Suppressor macrophage treated with lipopolysaccharide for 4 hours (primary cell): ENCODE measurements around the gene IFNL1.
"Not testable (repeated sequence)": the region's sequence is repeated elsewhere in the genome, so short reads cannot be mapped to it uniquely, and the experiment has no call there.

Source experiments
- DNase-seq: peaks from one replicate; pipeline ENCODE4 v3.0.0-alpha.2; 2020

IFNL1 gene

GRCh38 chr19:39296055-39296645 lies at the start of gene IFNL1:
Gene IFNL1, plus strand, starts transcription at chr19:39296407. Its CDS starts 15 bp downstream, at chr19:39296422.
- no peak for DNase-seq

GRCh38 chr19:39246951-39247669 lies 49.1 kb upstream of the IFNL1 start:
- no peak for DNase-seq

GRCh38 chr19:39247701-39248664 lies 48.2 kb upstream of the IFNL1 start:
- no peak for DNase-seq

- DNase-seq, result no peak
Observed at GRCh38 chr19:39248806-39249205, 47.4 kb upstream of the IFNL1 start, which contains the start of gene IFNL4. Gene IFNL4, minus strand, starts transcription at chr19:39248856.

GRCh38 chr19:39251081-39251480 lies 45.1 kb upstream of the IFNL1 start:
- no peak for DNase-seq

- DNase-seq, result no peak
Observed at GRCh38 chr19:39251846-39252245, 44.4 kb upstream of the IFNL1 start.

DNA sequence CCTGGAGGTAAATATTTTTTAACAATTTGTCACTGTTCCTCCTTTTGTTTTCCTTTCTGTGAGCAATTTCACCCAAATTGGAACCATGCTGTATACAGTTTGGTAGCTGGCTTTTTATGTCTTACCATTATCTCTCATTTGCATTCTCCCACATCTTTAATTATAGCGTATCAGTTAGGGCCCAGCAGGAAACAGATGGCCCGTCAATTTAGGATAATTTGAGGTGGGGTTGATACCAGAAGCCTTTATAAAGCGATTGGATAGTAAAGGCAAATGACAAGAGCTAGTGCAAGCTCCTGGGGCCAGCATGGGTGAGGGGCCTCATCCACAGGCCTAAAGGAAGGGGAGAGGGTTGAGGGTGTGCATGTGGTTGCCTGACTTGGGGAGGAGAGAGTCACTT lies 43.7 kb upstream of the IFNL1 start:
- DNase-seq, result no peak

- no peak for DNase-seq
Observed at GRCh38 chr19:39253374-39254149, 42.6 kb upstream of the IFNL1 start.

- DNase-seq, result no peak
Observed at GRCh38 chr19:39254531-39255345, 41.5 kb upstream of the IFNL1 start.

GRCh38 chr19:39257227-39257626 lies 39.0 kb upstream of the IFNL1 start:
- no peak for DNase-seq

- DNase-seq, result no peak
Observed at GRCh38 chr19:39261704-39262103, 34.5 kb upstream of the IFNL1 start.

- DNase-seq, result no peak
Observed at GRCh38 chr19:39262496-39262895, 33.7 kb upstream of the IFNL1 start.

GRCh38 chr19:39263912-39264305 lies 32.3 kb upstream of the IFNL1 start:
- DNase-seq, result no peak

GRCh38 chr19:39264306-39265290 lies 31.6 kb upstream of the IFNL1 start:
- DNase-seq, result no peak

GRCh38 chr19:39265321-39265916 lies 30.8 kb upstream of the IFNL1 start:
- no peak for DNase-seq

DNA sequence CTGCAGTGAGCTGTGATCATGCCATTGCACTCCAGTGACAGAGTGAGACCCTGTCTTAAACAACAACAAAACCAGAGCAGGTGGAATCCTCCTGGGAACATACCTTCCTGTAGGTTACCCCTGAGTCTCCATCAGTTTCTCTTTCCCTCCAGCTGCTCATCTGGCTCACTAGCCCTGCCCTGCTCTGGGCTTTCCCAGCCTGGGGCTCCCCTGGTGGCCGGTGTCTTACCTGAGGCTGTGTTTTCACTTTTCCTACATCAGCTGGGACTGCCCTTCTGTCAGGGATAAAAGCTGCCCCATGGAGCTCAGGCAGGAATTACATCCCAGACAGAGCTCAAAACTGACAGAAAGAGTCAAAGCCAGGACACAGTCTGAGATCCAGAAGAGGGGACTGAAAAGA lies 28.1 kb upstream of the IFNL1 start, which contains the start of gene IFNL2:
IFNL2 (plus strand) TSS at position 312 of the 400 bp plus-strand sequence. CDS start 173 bp downstream, outside the sequence.
- not testable (repeated sequence) for DNase-seq

- not testable (repeated sequence) for DNase-seq
Observed at GRCh38 chr19:39268531-39269223, 27.5 kb upstream of the IFNL1 start.

DNA sequence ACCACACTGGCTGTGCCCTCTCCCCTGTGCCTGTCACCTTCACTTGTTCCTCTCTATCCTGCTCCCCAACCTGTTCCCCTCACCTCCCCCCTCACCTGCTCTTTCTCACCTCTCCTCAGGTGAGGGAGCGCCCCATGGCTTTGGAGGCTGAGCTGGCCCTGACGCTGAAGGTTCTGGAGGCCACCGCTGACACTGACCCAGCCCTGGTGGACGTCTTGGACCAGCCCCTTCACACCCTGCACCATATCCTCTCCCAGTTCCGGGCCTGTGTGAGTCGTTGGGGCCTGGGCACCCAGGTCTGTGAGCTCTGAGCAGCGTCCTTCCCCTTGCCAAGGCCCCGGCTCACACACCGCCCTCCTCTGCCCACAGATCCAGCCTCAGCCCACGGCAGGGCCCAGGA lies 26.8 kb upstream of the IFNL1 start:
- not testable (repeated sequence) for DNase-seq
